ENCODE measurements around the gene TXNDC2.
"Not testable (repeated sequence)": the region's sequence is repeated elsewhere in the genome, so short reads cannot be mapped to it uniquely, and the experiment has no call there.

DNA sequence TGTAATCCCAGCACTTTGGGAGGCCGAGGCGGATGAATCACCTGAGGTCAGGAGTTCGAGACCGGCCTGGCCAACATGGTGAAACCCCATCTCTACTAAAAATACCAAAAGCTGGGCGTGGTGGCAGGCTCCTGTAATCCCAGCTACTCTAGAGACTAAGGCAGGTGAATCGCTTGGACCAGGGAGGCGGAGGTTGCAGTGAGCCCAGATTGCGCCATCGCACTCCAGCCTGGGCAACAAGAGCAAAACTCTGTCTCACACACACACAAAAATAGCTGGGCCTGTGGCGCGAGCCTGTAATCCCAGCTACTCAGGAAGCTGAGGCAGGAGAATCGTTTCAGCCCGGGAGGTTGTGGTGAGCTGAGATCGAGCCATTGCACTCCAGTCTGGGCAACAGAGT, 16.5 kb downstream of the TXNDC2 start:
- TF ChIP-seq, protein P1, sequence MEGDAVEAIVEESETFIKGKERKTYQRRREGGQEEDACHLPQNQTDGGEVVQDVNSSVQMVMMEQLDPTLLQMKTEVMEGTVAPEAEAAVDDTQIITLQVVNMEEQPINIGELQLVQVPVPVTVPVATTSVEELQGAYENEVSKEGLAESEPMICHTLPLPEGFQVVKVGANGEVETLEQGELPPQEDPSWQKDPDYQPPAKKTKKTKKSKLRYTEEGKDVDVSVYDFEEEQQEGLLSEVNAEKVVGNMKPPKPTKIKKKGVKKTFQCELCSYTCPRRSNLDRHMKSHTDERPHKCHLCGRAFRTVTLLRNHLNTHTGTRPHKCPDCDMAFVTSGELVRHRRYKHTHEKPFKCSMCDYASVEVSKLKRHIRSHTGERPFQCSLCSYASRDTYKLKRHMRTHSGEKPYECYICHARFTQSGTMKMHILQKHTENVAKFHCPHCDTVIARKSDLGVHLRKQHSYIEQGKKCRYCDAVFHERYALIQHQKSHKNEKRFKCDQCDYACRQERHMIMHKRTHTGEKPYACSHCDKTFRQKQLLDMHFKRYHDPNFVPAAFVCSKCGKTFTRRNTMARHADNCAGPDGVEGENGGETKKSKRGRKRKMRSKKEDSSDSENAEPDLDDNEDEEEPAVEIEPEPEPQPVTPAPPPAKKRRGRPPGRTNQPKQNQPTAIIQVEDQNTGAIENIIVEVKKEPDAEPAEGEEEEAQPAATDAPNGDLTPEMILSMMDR (IDR thresholded peaks at IDR 0.05), result not testable (repeated sequence)
- not testable (repeated sequence) for TF ChIP-seq POLR2A (IDR thresholded peaks at IDR 0.05); POLR2AphosphoS5 (IDR thresholded peaks at IDR 0.05; ENCODE audit: insufficient read depth in 1 of 2, low read depth in 1 of 2)
